Measurements from ENCODE around the gene LRG1.

- TF ChIP-seq EZH2 (IDR thresholded peaks at IDR 0.05; ENCODE audit: borderline replicate concordance) = no peak
- no peak for TF ChIP-seq CTCF (IDR thresholded peaks at IDR 0.05; ENCODE audit: poor library complexity)
Observed at GRCh38 chr19:4548238-4548584, 8.4 kb upstream of the LRG1 start.

All from hepatocyte (in vitro differentiated cells).